ENCODE data around the gene LRP6.

DNA sequence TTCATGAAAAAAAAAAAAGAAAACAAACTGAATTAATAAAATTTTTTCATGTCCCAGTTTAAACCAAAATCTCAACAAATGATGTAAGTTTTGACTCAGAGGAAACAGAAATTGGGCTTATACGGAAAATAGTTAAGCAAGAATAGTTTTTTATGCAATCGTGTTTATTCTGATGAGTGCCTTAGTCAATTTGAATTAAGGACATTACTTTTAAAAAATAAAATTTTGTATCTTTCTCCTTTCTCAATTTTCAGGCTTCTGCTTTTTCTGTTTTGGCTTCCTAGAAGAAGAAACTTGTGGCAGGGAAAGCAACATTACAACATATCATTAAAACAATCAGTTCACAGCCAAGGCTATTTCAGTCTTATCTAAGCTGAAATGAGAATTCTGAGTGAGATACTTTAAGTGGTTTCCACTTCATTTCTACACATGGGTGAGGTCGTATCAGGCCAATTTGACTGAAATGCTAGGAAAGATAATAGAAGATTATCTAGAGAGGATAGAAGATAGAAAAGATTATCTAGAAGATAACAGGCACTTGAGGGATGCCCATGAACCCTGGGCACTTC is 143.7 kb downstream of the LRP6 start:
- TF ChIP-seq, protein P1, sequence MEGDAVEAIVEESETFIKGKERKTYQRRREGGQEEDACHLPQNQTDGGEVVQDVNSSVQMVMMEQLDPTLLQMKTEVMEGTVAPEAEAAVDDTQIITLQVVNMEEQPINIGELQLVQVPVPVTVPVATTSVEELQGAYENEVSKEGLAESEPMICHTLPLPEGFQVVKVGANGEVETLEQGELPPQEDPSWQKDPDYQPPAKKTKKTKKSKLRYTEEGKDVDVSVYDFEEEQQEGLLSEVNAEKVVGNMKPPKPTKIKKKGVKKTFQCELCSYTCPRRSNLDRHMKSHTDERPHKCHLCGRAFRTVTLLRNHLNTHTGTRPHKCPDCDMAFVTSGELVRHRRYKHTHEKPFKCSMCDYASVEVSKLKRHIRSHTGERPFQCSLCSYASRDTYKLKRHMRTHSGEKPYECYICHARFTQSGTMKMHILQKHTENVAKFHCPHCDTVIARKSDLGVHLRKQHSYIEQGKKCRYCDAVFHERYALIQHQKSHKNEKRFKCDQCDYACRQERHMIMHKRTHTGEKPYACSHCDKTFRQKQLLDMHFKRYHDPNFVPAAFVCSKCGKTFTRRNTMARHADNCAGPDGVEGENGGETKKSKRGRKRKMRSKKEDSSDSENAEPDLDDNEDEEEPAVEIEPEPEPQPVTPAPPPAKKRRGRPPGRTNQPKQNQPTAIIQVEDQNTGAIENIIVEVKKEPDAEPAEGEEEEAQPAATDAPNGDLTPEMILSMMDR (conservative IDR thresholded peaks at IDR 0.05), result no peak
- TF ChIP-seq EZH2 (IDR thresholded peaks at IDR 0.05; ENCODE audit: low read depth), result no peak

Data from PC-9 (cell line).